Measurements from ENCODE around the gene PHF21B.

DNA sequence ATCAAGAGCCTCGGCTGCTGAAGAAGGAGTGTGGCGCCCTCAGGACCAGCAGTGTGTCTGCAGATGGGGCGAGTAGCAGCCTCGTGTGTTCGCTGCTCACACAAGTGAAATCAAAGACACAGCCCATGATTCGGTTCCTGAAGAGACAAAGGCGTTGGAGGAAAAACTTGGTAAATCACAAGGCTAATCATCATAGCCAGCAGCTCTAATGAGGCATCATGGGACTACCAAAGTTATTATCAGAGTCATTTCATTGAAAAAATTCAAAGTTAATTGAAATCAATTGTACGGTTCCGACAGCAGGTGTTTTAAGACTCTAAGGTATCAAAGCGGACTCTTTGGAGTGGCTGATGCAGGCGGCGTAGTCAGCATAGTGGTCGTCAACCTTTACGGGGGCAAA is 9.5 kb downstream of the PHF21B start:
- TF ChIP-seq, protein P1, sequence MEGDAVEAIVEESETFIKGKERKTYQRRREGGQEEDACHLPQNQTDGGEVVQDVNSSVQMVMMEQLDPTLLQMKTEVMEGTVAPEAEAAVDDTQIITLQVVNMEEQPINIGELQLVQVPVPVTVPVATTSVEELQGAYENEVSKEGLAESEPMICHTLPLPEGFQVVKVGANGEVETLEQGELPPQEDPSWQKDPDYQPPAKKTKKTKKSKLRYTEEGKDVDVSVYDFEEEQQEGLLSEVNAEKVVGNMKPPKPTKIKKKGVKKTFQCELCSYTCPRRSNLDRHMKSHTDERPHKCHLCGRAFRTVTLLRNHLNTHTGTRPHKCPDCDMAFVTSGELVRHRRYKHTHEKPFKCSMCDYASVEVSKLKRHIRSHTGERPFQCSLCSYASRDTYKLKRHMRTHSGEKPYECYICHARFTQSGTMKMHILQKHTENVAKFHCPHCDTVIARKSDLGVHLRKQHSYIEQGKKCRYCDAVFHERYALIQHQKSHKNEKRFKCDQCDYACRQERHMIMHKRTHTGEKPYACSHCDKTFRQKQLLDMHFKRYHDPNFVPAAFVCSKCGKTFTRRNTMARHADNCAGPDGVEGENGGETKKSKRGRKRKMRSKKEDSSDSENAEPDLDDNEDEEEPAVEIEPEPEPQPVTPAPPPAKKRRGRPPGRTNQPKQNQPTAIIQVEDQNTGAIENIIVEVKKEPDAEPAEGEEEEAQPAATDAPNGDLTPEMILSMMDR (IDR thresholded peaks at IDR 0.05) = no peak
- TF ChIP-seq EP300 (IDR thresholded peaks at IDR 0.05) (no peak), POLR2A (IDR thresholded peaks at IDR 0.05; ENCODE audit: low read depth) (no peak), POLR2AphosphoS5 (IDR thresholded peaks at IDR 0.05) (no peak)

Data from esophagus muscularis mucosa (tissue), 4 donors.